K562 (cell line): ENCODE results near the gene ATF3. TPM values are rescaled to one million over a fixed set of nuclear protein-coding genes. Genes with fewer than 3 reads are reported as not detected.

Experiments used
- ATAC-seq: fragments of 200-7000 bp; cut with Tn5 transposase; 3 replicates; pipeline ENCODE4 v1.9.1; 2020; ENCODE audit warnings: moderate library complexity
- BruUV-seq: library from RNA; stranded (reverse); fragments of 400-500 nt; replicated peaks from 2 replicates; lab custom pipeline; 2021; lab: Mats Ljungman, UMichigan
- CTCF ChIA-PET: fragments of 300-600 bp; formaldehyde crosslinking; extraction: SDS; loops from one replicate; lab custom pipeline; 2021; ENCODE audit warnings: low intra/inter-chr PET ratio; lab: Yijun Ruan, JAX
- POLR2A ChIA-PET: fragments of 300-600, 350-650 bp; sonication (Branson Sonifier 250); formaldehyde crosslinking; extraction: SDS; loops from one replicate; lab custom pipeline; 2021; ENCODE audit warnings: antibody characterized with exemption, inconsistent platforms; lab: Yijun Ruan, JAX
- DNase-seq, 4 experiments: peaks; one replicate each; pipeline versions ENCODE4 v3.0.0 to v3.0.0-alpha.2; 2011 to 2018; ENCODE audit warnings: low spot score in 3 of 4, mixed read lengths in 3 of 4; ENCODE audit errors: extremely low read depth in 1 of 4
- FAIRE-seq: peaks from 2 replicates; lab custom pipeline; 2011; peaks lifted over from hg19 to GRCh38; lab: Jason Lieb, UNC
- H2AFZ ChIP-seq: 2 replicates; pipeline ENCODE4 v1.6.0; 2011; ENCODE audit warnings: low read depth, low read length, control low read depth, inconsistent platforms
- H3K27ac ChIP-seq: fragments of 200-600 bp; 3 replicates; pipeline ENCODE4 v1.8.0; 2011; ENCODE audit warnings: low read depth, mild to moderate bottlenecking, control low read depth, inconsistent platforms, low read length, moderate library complexity, mixed read lengths; ENCODE audit errors: extremely low read depth
- H3K27me3 ChIP-seq, 2 experiments: fragments of 300-600 bp in 1 of 2; 2 replicates in 1 of 2; 3 replicates in 1 of 2; pipeline versions ENCODE4 v1.6.0 to v1.8.0; 2011; ENCODE audit warnings: inconsistent platforms in 2 of 2, low read length in 2 of 2, mild to moderate bottlenecking in 1 of 2, mixed read lengths in 1 of 2, moderate library complexity in 1 of 2; ENCODE audit not compliant: control insufficient read depth in 2 of 2, insufficient read depth in 2 of 2
- H3K36me3 ChIP-seq: fragments of 300-600 bp; 3 replicates; pipeline ENCODE4 v1.8.0; 2011; ENCODE audit warnings: mild to moderate bottlenecking, low read length, inconsistent platforms; ENCODE audit not compliant: control insufficient read depth, insufficient read depth
- H3K4me1 ChIP-seq, 2 experiments: fragments of 200-600 bp in 1 of 2; replicated peaks in 1 of 2; 2 replicates in 1 of 2; 3 replicates in 1 of 2; pipeline versions ENCODE4 v1.5.1 to v1.8.0; 2011; ENCODE audit warnings: inconsistent platforms in 2 of 2, low read length in 2 of 2, mild to moderate bottlenecking in 1 of 2, mixed read lengths in 1 of 2, moderate library complexity in 1 of 2; ENCODE audit not compliant: control insufficient read depth in 2 of 2, insufficient read depth in 2 of 2
- H3K4me2 ChIP-seq: 2 replicates; pipeline ENCODE4 v1.6.1; 2011; ENCODE audit warnings: low read length, control low read depth, inconsistent platforms, mixed read lengths; ENCODE audit not compliant: insufficient read depth
- H3K4me3 ChIP-seq: fragments of 200-600 bp; sonication (generic), shearing (Covaris generic); 2 replicates; pipeline ENCODE4 v1.5.1; 2016; ENCODE audit warnings: control low read depth, inconsistent platforms
- H3K79me2 ChIP-seq: fragments of 200-600 bp; 3 replicates; pipeline ENCODE4 v1.8.0; 2011; ENCODE audit warnings: low read length, inconsistent platforms; ENCODE audit not compliant: control insufficient read depth, insufficient read depth
- H3K9ac ChIP-seq, 2 experiments: 2 replicates each; pipeline versions ENCODE4 v1.6.0 to v1.6.1; 2011; ENCODE audit warnings: low read depth in 2 of 2, low read length in 2 of 2, control low read depth in 1 of 2, inconsistent platforms in 1 of 2, mild to moderate bottlenecking in 1 of 2, mixed read lengths in 1 of 2; ENCODE audit not compliant: insufficient read depth in 1 of 2
- H3K9me1 ChIP-seq: one replicate; pipeline ENCODE4 v1.6.0; 2011; ENCODE audit warnings: inconsistent platforms, mild to moderate bottlenecking, low read length, moderate library complexity; ENCODE audit not compliant: control insufficient read depth, insufficient read depth
- H3K9me3 ChIP-seq: replicated peaks from 2 replicates; pipeline ENCODE4 v1.5.1; 2011; ENCODE audit warnings: low read depth, low read length, inconsistent platforms; ENCODE audit not compliant: control insufficient read depth, insufficient read depth
- H4K20me1 ChIP-seq: replicated peaks from 2 replicates; pipeline ENCODE4 v1.6.1; 2011; ENCODE audit warnings: low read length, inconsistent platforms, mixed read lengths; ENCODE audit not compliant: control insufficient read depth, insufficient read depth
- BCLAF1 ChIP-seq, 2 experiments: fragments of 450-650 bp in 1 of 2; IDR thresholded peaks; 2 replicates each; pipeline ENCODE4 v1.6.1; 2011 to 2017; ENCODE audit warnings: low read depth in 2 of 2, antibody characterized with exemption in 1 of 2, borderline replicate concordance in 1 of 2, low read length in 1 of 2, mild to moderate bottlenecking in 1 of 2, mixed read lengths in 1 of 2; ENCODE audit not compliant: control insufficient read depth in 1 of 2
- CEBPB ChIP-seq: fragments of 450-650 bp; IDR thresholded peaks from 2 replicates; pipeline ENCODE4 v1.6.1; 2016; ENCODE audit warnings: missing genetic modification characterization, missing compliant biosample characterization
- CEBPG ChIP-seq, 3 experiments: fragments of 200-800 bp in 1 of 3; sonication (Bioruptor generic) in 1 of 3; sonication (generic) in 1 of 3; formaldehyde crosslinking in 1 of 3; IDR thresholded peaks in 2 of 3; conservative IDR thresholded peaks in 1 of 3; 2 replicates each; pipeline versions ENCODE4 v1.6.1 to v1.8.0; 2016 to 2022; ENCODE audit warnings: missing compliant biosample characterization in 2 of 3, missing genetic modification characterization in 2 of 3, mild to moderate bottlenecking in 1 of 3, missing genetic modification reagents in 1 of 3
- CHD4 ChIP-seq: fragments of 200-600 bp; sonication (generic); IDR thresholded peaks from 3 replicates; pipeline ENCODE4 v1.6.1; 2012; ENCODE audit warnings: low read depth, mild to moderate bottlenecking, mixed read lengths, low read length, inconsistent platforms; ENCODE audit not compliant: insufficient read depth, insufficient replicate concordance, poor library complexity, severe bottlenecking
- FOXA1 ChIP-seq: fragments of 450-650 bp; IDR thresholded peaks from 2 replicates; pipeline ENCODE4 v1.6.1; 2016; ENCODE audit warnings: mild to moderate bottlenecking, borderline replicate concordance
- ILK ChIP-seq: fragments of 450-650 bp; IDR thresholded peaks from 2 replicates; pipeline ENCODE4 v1.6.1; 2016; ENCODE audit warnings: missing genetic modification characterization, low read depth, mild to moderate bottlenecking, missing compliant biosample characterization, moderate library complexity, borderline replicate concordance
- KAT8 ChIP-seq: fragments of 450-650 bp; IDR thresholded peaks from 2 replicates; pipeline ENCODE4 v1.6.1; 2016; ENCODE audit warnings: low read depth, mild to moderate bottlenecking
- MEF2D ChIP-seq: conservative IDR thresholded peaks from 2 replicates; pipeline ENCODE4 v1.6.1; 2016; ENCODE audit warnings: low read depth, missing genetic modification characterization, missing compliant biosample characterization
- MIER1 ChIP-seq: fragments of 450-650 bp; IDR thresholded peaks from 2 replicates; pipeline ENCODE4 v1.6.1; 2016; ENCODE audit warnings: antibody characterized with exemption, mild to moderate bottlenecking, low read depth
- NUFIP1 ChIP-seq: fragments of 450-650 bp; IDR thresholded peaks from 2 replicates; pipeline ENCODE4 v1.6.1; 2018; ENCODE audit not compliant: partially characterized antibody
- XRCC3 ChIP-seq: fragments of 450-650 bp; IDR thresholded peaks from 2 replicates; pipeline ENCODE4 v1.6.1; 2017; ENCODE audit warnings: mild to moderate bottlenecking, moderate library complexity
- ZNF282 ChIP-seq: sonication (generic); formaldehyde crosslinking; IDR thresholded peaks from 2 replicates; pipeline ENCODE4 v1.8.1; 2023; ENCODE audit warnings: missing genetic modification reagents
- WGBS: fragments of 100-300 bp; shearing (Covaris generic); methylation state at CpG from one replicate; pipeline ENCODE4 v1.1.6; 2016; ENCODE audit warnings: low coverage, mixed read lengths; ENCODE audit not compliant: insufficient coverage; ENCODE audit errors: missing lambda C conversion rate; 5-methylcytosine and 5-hydroxymethylcytosine counted together
- in situ Hi-C: fragments of 300-500 bp; cut with MboI; formaldehyde crosslinking; loops from 4 replicates; pipeline ENCODE4 v1.15.0; 2018; ENCODE audit warnings: inconsistent platforms, mixed read lengths
- intact Hi-C: fragments of 100-400 bp; cut with micrococcal nuclease; formaldehyde crosslinking; loops from 2 replicates; pipeline ENCODE4 v1.14.2; 2022
- polyA plus RNA-seq, 8 experiments: library from polyadenylated mRNA; depleted of rRNA in 4 of 8; stranded (reverse) in 5 of 8; unstranded in 3 of 8; fragments of >200 nt; fragmentation: Nextera tagmentation in 2 of 8; fragmentation: Illumina TruSeq in 1 of 8; extraction: Ambion mirVana in 2 of 8; extraction: Trizol in 1 of 8; gene quantifications; 2 replicates each; pipeline versions ENCODE4 v1.2.1 to v1.2.3, GENCODE V29; 2011 to 2014; ENCODE audit warnings: inconsistent platforms in 1 of 8, missing spikeins in 1 of 8
- total RNA-seq, 7 experiments: library from RNA; depleted of rRNA in 6 of 7; stranded (reverse); fragments of >200 nt in 6 of 7; fragmentation: Illumina TruSeq in 2 of 7; extraction: Trizol in 2 of 7; gene quantifications; 2 replicates each; pipeline versions ENCODE4 v1.2.1 to v1.2.3, GENCODE V29; 2011 to 2021; ENCODE audit warnings: low replicate concordance in 1 of 7

The ATF3 gene
- total and polyA plus RNA-seq, 9 of the 15 experiments (the other 6 are each of a cell fraction or from before 2014, with no cell fraction given) = 3.5 to 28.2 (median 19.8) TPM

GRCh38 chr1:212623603-212624002 is 15.0 kb downstream of the ATF3 start:
- peaks cover 0 to 4% of the 10 kb centered on the region in 2 experiments; a peak in 1 of 5 replicates for H3K4me1 ChIP-seq
- ATAC-seq (no peak), DNase-seq (no peak), FAIRE-seq (no peak)
- CTCF ChIA-PET = no interaction called here
- intact Hi-C loops (no loop called here), in situ Hi-C loops (no loop called here)
- peaks cover 40 to 44% of the 10 kb centered on the region in 2 experiments for H3K27me3 ChIP-seq
- H2AFZ ChIP-seq = no peak overlapping the region
- no TSS peak for BruUV-seq
- 6% methylated on average over 2 of the region's 2 CpGs for WGBS
- peaks cover 17% of the 10 kb centered on the region; the same call in 2 of the 3 replicates for H3K36me3 ChIP-seq
- H3K4me3 ChIP-seq = no peak overlapping the region
- POLR2A ChIA-PET = interaction anchor here (0.7 to 2.2 kb wide), 3 partner anchors 12 to 84 kb away, joined by 3 to 14 read pairs (median 4); no protein-coding TSS in a partner anchor
- H4K20me1 ChIP-seq = peaks cover 11% of the 10 kb centered on the region; the same call in 1 of the 2 replicates
- no peak overlapping the region for H3K4me2 ChIP-seq
- H3K9me1 ChIP-seq = no peaks in the 10 kb centered on the region
- no peaks in the 10 kb centered on the region for H3K79me2 ChIP-seq
- no peak overlapping the region for H3K9ac ChIP-seq
- H3K27ac ChIP-seq = no peak overlapping the region
- H3K9me3 ChIP-seq = no peaks in the 10 kb centered on the region
- no peak for TF ChIP-seq MEF2D (tag)
- no peak for TF ChIP-seq NUFIP1
- no peak for TF ChIP-seq BCLAF1 (IDR thresholded peaks at IDR 0.05; ENCODE audit: borderline replicate concordance in 1 of 2, control insufficient read depth in 1 of 2, low read depth in 2 of 2, low read length in 1 of 2)
- no peak for TF ChIP-seq FOXA1
- peak; percentile 23; the same call in 1 of the 2 replicates for TF ChIP-seq CEBPB
- TF ChIP-seq XRCC3 = no peak
- TF ChIP-seq CEBPG (CRISPR knock-in tag; IDR thresholded peaks at IDR 0.05) = no peak
- TF ChIP-seq CEBPG (tag; conservative IDR thresholded peaks at IDR 0.05 in 1 of 2, IDR thresholded peaks at IDR 0.05 in 1 of 2) = peak in 1 of 2 experiments; percentile 41; a peak in 1 of 4 replicates
- no peak for TF ChIP-seq KAT8
- TF ChIP-seq ILK (tag) = no peak
- TF ChIP-seq MIER1 = no peak
- TF ChIP-seq ZNF282 (CRISPR knock-in tag) = no peak
- TF ChIP-seq CHD4 = no peak
